ENCODE results near the gene SLC4A5.

Gene SLC4A5

GRCh38 chr2:74307720-74308119, 35.5 kb downstream of the SLC4A5 start:
- DNase-seq: no peak

- no peak for DNase-seq
Measured at GRCh38 chr2:74304332-74305148, 38.7 kb downstream of the SLC4A5 start.

GRCh38 chr2:74302865-74303264, 40.4 kb downstream of the SLC4A5 start:
- DNase-seq: no peak

GRCh38 chr2:74301262-74301661, 42.0 kb downstream of the SLC4A5 start:
- DNase-seq: no peak

GRCh38 chr2:74300506-74300905, 42.7 kb downstream of the SLC4A5 start:
- no peak for DNase-seq

GRCh38 chr2:74297950-74298349, 45.3 kb downstream of the SLC4A5 start:
- DNase-seq: no peak

- no peak for DNase-seq
Measured at GRCh38 chr2:74297391-74297790, 45.8 kb downstream of the SLC4A5 start.

GRCh38 chr2:74293191-74293991, 49.8 kb downstream of the SLC4A5 start:
- DNase-seq: no peak

- no peak for DNase-seq
Measured at GRCh38 chr2:74292751-74293150, 50.5 kb downstream of the SLC4A5 start.

- DNase-seq: no peak
Measured at GRCh38 chr2:74291886-74292621, 51.2 kb downstream of the SLC4A5 start.

GRCh38 chr2:74291218-74291544, 52.0 kb downstream of the SLC4A5 start:
- DNase-seq: no peak

GRCh38 chr2:74290466-74291217, 52.6 kb downstream of the SLC4A5 start:
- DNase-seq: peak; percentile 3 to 4

GRCh38 chr2:74290066-74290465, 53.1 kb downstream of the SLC4A5 start:
- DNase-seq: no peak

GRCh38 chr2:74286725-74287124, 56.5 kb downstream of the SLC4A5 start:
- no peak for DNase-seq

GRCh38 chr2:74281141-74281975, 61.9 kb downstream of the SLC4A5 start:
- no peak for DNase-seq

GRCh38 chr2:74278694-74279093, 64.5 kb downstream of the SLC4A5 start:
- DNase-seq: no peak

- no peak for DNase-seq
Measured at GRCh38 chr2:74278176-74278575, 65.0 kb downstream of the SLC4A5 start.

GRCh38 chr2:74275228-74275627, 68.0 kb downstream of the SLC4A5 start:
- DNase-seq: no peak

GRCh38 chr2:74269667-74270066, 73.5 kb downstream of the SLC4A5 start:
- no peak for DNase-seq

GRCh38 chr2:74267068-74267467, 76.1 kb downstream of the SLC4A5 start:
- peak; percentile 45 to 49 for DNase-seq

GRCh38 chr2:74264281-74264680, 78.9 kb downstream of the SLC4A5 start:
- no peak for DNase-seq

- DNase-seq: no peak
Measured at GRCh38 chr2:74262681-74263080, 80.5 kb downstream of the SLC4A5 start.

All from activated CD4-positive, alpha-beta T cell treated with anti-CD3 and anti-CD28 coated beads, Interleukin-2, amount 50 U/mL, for 4 hours (primary cell).